ELR (cell line): ENCODE results near the gene MAP2K5.
A peak's percentile ranks its signal among the peaks of the same experiment; 100 is the strongest.

Experiments
- DNase-seq: peaks from one replicate; pipeline ENCODE4 v3.0.0-alpha.2; 2015; ENCODE audit warnings: low read depth

The MAP2K5 gene

DNA sequence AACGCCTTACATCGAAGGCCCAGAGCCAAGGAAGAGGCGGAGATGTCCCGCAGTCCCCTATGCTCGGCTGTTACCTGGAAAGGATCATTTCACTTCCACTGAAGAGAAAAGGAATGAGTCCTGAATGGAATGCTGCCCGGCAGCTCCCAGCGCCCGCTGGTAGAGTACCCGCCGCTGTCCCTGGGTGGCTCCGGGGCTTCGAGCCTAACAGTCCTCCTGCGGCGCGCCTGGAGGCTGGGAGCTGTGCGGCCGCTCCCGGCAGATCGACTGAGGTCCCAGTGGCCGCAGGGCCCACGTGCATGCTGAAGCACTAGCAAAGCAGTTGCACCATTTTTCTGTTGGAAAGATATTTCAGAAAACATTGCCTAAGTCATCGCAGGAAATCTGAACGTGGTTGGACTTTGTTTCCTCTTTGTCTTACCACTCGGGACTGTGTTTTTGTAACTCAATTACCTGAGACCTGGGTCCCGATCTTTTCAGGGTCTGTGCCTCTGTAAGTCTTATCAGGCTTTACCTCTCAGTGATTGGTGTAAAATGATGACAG is 296.4 kb downstream of the MAP2K5 start:
- peak; percentile 35 for DNase-seq

DNA sequence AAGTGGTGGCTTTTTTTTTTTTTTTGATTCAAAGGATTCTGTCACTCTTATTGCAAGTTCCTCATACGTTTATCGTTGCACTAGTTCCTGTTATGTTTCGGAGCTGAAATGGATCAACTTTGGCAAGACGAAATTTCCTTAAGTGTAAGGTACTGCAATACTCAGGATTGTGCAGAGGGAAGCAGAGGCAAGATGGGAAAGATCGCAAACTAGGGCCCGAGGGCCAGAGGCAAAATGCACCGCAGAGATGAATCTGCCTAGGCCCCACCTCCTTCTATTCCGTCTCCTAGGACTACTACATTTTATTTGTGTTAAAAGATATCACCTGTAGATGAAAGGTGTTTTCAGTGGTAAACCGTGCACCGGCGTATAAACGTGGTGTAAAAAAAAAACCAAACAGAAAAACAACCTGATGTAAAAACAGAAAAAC is 297.0 kb downstream of the MAP2K5 start:
- DNase-seq, result peak; percentile 71

DNA sequence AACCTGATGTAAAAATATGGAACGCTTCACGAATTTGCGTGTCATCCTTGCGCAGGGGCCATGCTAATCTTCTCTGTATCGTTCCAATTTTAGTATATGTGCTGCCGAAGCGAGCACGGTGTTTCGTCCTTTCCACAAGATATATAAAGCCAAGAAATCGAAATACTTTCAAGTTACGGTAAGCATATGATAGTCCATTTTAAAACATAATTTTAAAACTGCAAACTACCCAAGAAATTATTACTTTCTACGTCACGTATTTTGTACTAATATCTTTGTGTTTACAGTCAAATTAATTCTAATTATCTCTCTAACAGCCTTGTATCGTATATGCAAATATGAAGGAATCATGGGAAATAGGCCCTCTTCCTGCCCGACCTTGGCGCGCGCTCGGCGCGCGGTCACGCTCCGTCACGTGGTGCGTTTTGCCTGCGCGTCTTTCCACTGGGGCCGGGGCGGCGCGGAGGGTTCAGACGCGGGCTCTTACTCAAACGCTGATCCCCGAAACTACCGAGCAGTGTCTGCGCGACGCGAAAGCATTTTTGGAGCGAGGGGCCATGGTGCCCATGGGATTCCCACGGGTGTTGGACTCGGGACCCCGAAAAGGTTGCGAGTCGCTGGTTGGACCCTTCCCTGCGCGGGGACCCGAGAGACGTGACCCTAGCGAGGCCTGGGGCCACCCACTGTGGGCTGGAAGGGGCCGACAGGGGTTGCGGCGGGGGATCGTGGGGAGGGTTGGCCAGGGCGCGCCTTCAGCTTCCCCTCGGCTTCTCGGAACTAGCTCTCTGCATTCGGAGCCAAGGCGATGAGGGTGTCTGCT is 297.6 kb downstream of the MAP2K5 start, which contains the start of gene RNU6-1:
Gene RNU6-1, minus strand, starts transcription at position 117 of the 820 bp plus-strand sequence.
- peak; percentile 94 for DNase-seq

DNA sequence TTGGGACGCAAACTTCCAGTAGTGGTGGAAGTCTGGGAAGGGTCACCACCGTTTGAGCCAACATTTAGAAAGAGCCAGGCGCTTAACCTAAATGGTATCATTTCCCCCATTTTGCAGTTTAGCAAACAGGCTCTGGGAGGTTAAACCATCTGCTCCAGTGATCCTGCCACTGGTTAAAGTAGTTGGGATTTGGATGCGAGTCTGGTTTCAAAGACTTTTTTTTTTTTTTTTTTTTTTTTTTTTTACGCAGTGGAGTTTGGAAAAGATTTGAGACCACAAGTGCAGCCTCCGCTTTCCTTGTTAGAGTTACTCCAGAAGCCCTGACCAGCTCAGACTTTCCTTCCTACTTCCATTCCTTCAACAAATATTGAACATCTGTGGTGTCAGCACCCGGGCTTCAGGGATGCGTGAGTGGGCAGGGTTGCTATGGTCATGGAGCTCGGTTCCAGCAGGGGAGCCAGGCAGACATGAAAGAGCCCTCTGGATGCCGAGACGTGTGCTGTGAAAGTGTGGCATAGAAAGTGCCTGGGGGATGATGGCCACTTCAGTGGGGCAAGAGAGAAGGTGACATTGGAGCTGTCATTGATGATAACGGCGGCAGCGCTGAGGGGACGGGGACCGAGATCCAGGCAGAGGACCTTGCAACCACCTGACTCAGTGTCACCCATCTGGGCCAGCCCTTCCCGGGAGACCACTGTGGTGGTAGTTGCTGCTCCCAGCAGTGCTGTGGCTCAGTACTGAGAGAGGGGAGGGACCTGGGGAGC is 298.4 kb downstream of the MAP2K5 start:
- DNase-seq, result peak; percentile 55

DNA sequence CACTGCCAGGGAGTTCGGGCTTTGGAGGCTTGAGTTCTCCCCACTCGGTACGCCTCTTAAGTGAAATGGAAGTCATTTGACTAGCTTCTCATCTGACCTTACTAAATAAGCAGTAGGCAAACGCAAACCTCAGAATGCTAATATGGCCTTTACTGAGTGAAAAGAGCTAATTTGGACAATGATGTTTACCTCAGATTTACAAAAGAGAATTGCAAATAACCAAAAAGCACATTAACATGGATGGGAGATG is 298.9 kb downstream of the MAP2K5 start:
- DNase-seq, result no peak

DNA sequence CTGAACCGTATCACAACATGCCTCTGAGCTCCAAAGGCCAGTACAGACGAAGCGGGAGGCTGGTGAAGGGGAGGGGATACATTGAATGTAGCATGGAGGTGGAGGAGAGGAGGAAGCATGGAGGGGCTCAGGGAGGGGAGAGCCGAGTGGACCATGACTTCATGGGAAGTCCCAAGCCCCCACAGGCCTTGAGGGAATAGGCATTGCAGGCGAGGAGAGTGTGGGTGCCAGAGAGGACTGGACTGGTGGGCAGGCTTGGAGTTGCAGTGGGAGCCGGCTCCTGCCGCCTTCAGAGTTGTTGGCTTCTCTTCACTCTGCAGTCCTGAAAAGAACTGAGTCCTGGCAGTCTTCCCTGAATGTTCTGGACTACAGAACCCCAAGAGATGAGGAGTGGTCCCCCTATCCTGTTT is 300.6 kb downstream of the MAP2K5 start:
- DNase-seq, result no peak

DNA sequence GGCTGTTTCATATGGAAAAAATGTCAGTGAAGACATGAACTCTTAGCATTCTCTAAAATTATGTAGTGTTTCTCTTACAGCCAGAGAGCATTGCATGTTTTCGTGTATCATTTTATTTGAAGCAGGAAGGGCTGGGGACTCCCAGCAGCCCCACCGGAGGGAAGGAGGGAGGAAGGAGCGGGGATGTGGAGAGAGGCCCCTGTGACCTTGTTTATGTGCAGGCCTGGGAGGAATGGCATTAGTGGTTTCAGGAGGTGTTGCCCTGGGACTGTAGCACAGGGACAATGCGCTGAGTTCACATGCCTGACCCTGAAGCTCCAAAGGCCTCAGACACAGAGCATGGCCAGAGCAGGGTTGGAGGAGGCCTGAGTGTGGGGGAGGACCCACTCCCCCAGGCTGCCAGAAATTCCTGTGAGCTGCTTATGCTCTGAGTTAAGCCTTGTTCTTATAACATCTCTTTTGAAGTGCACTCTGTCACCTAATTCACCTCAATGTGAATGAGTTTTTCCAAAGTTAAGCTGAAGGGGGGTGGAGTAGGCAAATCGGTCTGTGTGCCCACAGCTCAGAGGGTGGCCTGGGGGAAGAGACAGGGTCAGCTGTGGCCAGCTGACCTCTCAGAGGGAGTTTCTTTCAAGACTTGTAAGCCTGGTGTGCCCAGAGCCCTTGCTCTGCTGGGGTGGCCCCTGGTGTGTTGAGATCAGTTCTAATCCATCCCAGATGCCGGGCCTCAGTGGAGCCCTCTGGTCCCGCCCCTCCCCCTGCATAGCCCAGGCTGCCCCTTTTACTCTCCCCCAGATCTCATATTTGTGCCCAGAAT is 301.3 kb downstream of the MAP2K5 start:
- no peak for DNase-seq

DNA sequence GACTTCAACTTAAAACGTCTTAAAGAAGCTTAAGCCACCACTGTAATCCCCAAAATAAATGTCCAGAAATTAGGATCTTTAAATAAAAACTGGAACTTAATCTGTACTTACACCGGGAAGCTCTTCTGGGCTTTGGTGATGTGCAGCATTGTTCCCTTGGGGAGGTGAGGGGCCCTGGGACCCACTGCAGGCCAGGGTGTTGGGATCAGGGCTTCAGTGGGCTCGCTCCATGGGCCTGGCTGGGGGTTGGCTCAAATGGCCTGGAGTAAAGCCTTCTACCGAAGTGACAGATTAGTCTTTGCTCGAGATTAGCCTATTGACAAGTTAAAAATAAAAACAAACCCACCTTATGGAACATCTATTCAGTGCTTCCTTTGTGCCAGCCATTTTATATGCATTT is 303.5 kb downstream of the MAP2K5 start:
- no peak for DNase-seq

DNA sequence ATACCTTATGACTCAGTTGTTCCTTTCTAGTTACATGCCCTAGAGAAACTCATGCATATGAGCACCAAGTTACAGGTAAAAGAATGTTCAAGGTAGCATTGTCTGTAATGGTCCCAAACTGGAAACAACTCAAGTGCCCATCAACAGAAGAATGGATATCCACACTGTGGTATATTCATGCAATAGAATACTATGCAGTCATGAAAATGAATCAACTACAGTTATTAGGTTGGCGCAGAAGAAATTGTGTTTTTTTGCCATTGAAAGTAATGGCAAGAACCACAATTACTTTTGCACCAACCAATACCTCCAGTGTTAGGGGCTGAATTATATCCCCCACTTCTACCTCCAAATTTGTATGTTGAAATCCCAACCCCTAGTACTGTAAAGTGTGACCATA is 307.0 kb downstream of the MAP2K5 start:
- no peak for DNase-seq

DNA sequence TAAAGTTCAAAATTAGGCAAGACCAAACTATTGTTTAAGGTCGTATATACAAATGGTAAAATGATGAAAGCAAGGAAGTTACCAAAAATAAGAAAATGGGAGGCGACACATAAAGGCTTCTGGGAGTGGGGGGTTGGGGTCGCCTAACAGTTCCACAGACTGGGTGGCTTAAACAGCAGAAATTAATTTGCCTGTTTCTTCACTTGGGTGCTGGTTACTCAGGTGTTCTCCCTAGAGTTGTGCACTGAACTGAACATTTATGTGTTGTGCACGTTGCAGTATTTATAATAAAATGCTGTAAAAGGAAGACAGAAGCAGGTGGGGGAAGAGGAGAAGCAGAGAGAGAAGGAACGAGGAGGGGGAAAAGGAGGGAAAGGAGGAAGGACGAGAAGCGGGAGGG is 307.8 kb downstream of the MAP2K5 start:
- DNase-seq, result no peak

DNA sequence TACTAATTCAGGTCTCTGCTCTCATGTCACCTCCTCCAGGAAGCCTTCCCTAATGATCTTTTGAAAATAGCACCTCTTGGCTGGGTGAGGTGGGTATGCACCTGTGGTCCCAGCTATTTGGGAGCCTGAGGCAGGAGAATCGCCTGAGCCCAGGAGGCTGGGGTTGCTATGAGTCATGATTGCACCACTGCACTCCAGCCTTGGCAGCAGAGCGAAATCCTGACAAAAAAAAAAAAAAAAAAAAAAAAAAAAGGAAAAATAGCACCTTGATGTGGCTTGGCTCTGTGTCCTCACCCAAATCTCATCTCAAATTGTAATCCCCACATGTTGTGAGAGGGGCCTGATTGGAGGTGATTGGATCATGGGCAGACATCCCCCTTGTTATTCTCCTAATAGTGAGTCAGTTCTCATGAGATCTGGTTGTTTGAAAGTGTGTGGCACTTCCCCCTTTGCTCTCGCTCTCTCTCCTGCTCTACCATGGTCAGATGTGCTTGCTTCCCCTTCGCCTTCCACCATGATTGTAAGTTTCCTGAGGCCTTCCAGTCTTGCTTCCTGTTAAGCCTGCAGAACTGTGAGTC is 308.6 kb downstream of the MAP2K5 start:
- DNase-seq, result peak; percentile 43

DNA sequence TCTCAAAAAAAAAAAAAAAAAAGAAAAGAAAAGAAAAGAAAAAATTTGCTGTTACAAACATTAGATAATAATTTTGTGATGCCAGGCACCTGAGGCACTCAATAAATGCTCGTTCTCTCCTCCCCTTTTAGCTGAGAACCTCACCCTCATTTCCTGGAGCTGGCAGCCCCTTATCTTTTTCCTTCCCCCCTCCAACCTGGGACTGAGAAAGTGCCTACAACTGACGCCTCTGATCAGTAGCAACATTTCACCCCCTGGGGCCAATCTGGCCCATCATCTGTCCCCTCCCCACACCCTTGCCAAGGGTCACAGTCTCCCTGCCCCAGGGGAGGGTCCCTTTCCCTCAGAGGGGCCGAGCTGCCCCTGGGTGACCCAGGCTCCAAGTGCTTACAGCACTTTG is 309.9 kb downstream of the MAP2K5 start:
- DNase-seq, result no peak

DNA sequence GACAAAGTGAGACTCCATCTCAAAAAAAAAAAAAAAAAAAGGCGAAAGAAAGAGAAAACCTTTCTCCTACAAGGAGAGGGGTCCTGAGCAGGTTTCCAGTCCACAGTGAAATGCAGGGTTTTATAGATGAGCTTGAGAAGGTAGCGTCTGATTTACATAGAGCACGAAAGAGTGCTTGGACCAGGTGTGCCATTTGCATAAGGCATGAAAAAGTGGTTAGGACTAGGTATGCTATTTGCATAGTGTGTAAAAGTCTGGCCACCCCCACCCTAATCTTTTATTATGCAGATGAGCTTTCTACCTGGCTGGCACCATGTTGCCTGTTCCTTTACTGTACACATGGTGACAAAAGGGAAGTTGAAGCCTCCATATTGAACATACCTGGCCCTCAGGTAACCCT is 311.0 kb downstream of the MAP2K5 start:
- no peak for DNase-seq

DNA sequence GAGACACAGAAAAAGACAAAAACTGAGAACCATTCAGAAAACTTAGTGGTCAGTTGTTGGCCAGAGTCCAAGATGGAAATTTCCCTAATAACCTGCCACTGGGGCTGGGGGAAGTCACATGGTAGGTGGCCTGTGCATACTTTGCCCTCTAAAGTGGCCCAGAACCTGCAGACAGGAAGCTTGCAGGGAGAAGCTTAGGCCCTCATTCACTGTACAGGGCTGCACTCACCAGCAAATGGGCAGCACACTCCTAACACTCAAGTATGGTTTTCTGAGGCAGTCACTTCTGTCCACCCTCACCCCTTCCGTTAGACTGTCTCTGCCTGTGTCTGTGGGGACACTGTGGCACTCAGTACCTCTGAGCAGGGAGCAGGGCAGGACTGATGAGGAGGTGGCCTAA is 311.9 kb downstream of the MAP2K5 start:
- DNase-seq, result no peak

DNA sequence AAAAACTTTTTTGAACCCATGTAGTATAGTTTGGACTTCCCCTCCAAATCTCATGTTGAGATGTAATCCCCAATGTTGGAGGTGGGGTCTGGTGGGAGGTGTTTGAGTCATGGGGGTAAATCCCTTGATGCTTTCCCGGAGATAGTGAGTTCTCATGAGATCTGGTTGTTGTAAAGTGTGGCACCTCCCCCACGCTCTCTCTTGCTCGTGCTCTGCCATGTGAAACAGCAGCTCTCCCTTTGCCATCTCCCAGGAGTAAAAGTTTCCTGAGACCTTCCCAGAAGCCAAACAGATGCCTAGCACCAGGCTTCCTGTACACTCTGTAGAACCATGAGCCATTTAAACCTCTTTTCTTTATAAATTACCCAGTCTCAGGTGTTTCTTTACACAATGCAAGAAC is 313.3 kb downstream of the MAP2K5 start:
- DNase-seq, result no peak
